ENCODE measurements around the gene EIF5A. TPM values are rescaled to one million over a fixed set of nuclear protein-coding genes. Genes with fewer than 3 reads are reported as not detected.

The EIF5A gene
- polyA plus RNA-seq, 1 experiment, result 556 TPM

- H3K36me3 ChIP-seq (ENCODE audit: control insufficient read depth, insufficient read depth, low read length), result peaks cover 36% of the 10 kb centered on the region
- no peaks in the 10 kb centered on the region for H3K27me3 ChIP-seq (ENCODE audit: control insufficient read depth, insufficient read depth, low read length)
- no peak for TF ChIP-seq CTCF (IDR thresholded peaks at IDR 0.05; ENCODE audit: insufficient read depth, low read depth, low read length)
- POLR2A ChIA-PET, result no interaction called here
- H3K4me3 ChIP-seq (ENCODE audit: low read depth, low read length), result no peak overlapping the region; the same call in 1 of the 2 replicates
- DNase-seq (ENCODE audit: low read depth), result no peak
- CTCF ChIA-PET, result interaction anchor here (0.6 to 1.6 kb wide), 7 partner anchors 13 to 251 kb away, joined by 3 to 7 read pairs (median 3); partner anchors contain the start of genes NEURL4 and SLC2A4
These were observed 2.2 kb downstream of the EIF5A start for GRCh38 chr17:7309628-7310027.

- Histone ChIP-seq H3K27me3 (ENCODE audit: control insufficient read depth, insufficient read depth, low read length) (no peaks in the 10 kb centered on the region), H3K36me3 (ENCODE audit: control insufficient read depth, insufficient read depth, low read length) (peaks cover 39% of the 10 kb centered on the region), H3K4me3 (ENCODE audit: low read depth, low read length) (no peak overlapping the region)
- TF ChIP-seq CTCF (IDR thresholded peaks at IDR 0.05; ENCODE audit: insufficient read depth, low read depth, low read length), result no peak
- CTCF ChIA-PET, result no interaction called here
- no peak for DNase-seq (ENCODE audit: low read depth)
- POLR2A ChIA-PET, result no interaction called here
These were observed 3.8 kb downstream of the EIF5A start for GRCh38 chr17:7311110-7311705.

GRCh38 chr17:7312432-7313087 lies 5.1 kb downstream of the EIF5A start:
- Histone ChIP-seq H3K27me3 (ENCODE audit: control insufficient read depth, insufficient read depth, low read length) (no peaks in the 10 kb centered on the region), H3K36me3 (ENCODE audit: control insufficient read depth, insufficient read depth, low read length) (peaks cover 40% of the 10 kb centered on the region), H3K4me3 (ENCODE audit: low read depth, low read length) (no peak overlapping the region)
- TF ChIP-seq CTCF (IDR thresholded peaks at IDR 0.05; ENCODE audit: insufficient read depth, low read depth, low read length), result no peak
- ChIA-PET POLR2A (interaction anchor here (0.6 kb wide), 1 partner anchor 136 kb away, joined by 3 read pairs; no protein-coding TSS in a partner anchor), CTCF (interaction anchor here (3.4 kb wide), 1 partner anchor 13 kb away, joined by 22 read pairs; no protein-coding TSS in a partner anchor)
- DNase-seq (ENCODE audit: low read depth), result no peak

GRCh38 chr17:7313088-7313889 lies 5.9 kb downstream of the EIF5A start:
- TF ChIP-seq CTCF (IDR thresholded peaks at IDR 0.05; ENCODE audit: insufficient read depth, low read depth, low read length), result no peak
- DNase-seq (ENCODE audit: low read depth), result no peak
- H3K4me3 ChIP-seq (ENCODE audit: low read depth, low read length), result no peak overlapping the region
- H3K27me3 ChIP-seq (ENCODE audit: control insufficient read depth, insufficient read depth, low read length), result no peaks in the 10 kb centered on the region
- POLR2A ChIA-PET, result interaction anchor here (0.6 to 1.3 kb wide), 2 partner anchors 16 to 137 kb away, joined by 3 read pairs; partner anchors contain the start of gene NEURL4
- peaks cover 46% of the 10 kb centered on the region for H3K36me3 ChIP-seq (ENCODE audit: control insufficient read depth, insufficient read depth, low read length)
- CTCF ChIA-PET, result interaction anchor here (0.6 to 3.4 kb wide), 3 partner anchors 12 to 91 kb away, joined by 3 to 22 read pairs (median 4); no protein-coding TSS in a partner anchor
